ENCODE results near the gene FBN1. TPM values are rescaled to one million over a fixed set of nuclear protein-coding genes. Genes with fewer than 3 reads are reported as not detected.

The FBN1 gene
- total and polyA plus RNA-seq, 10 of the 15 experiments (the other 5 are each of a cell fraction or from before 2014, with no cell fraction given) = 2.2 to 15.3 (median 7.0) TPM

DNA sequence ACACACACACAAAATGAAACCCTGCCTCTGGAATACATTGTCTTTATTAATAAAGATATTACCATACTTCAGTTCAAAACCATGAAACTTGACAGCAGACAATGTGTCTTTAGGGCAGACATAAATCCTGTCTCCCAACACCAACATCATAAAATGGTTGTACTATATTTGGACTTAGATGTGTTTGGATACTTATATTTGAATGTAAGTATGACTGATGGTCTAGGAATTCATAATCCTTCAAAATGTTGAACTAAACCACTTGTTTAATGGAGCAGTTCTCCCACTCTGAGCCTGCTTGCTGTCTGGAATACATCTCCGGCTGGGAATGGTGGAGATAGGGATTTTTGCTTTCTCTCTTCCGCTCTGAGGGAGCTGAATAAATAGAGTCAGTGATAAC is 10.6 kb downstream of the FBN1 start:
- intact Hi-C loops (cut with micrococcal nuclease; ENCODE audit: unreplicated experiment) = no loop called here

More for the DNA sequence above, 10.6 kb downstream of the FBN1 start:
- BruUV-seq (replicated peaks) = no TSS peak
- in situ Hi-C loops (cut with MboI) = no loop called here
- Histone ChIP-seq H3K79me2 (ENCODE audit: control insufficient read depth, insufficient read depth, low read length) (no peaks in the 10 kb centered on the region), H3K4me3 (no peak overlapping the region), H3K4me1 (ENCODE audit: control insufficient read depth, insufficient read depth, low read length) (no peaks in the 10 kb centered on the region), H3K9me3 (replicated peaks; ENCODE audit: control insufficient read depth, insufficient read depth, low read length) (no peaks in the 10 kb centered on the region), H4K20me1 (ENCODE audit: control insufficient read depth, insufficient read depth) (no peaks in the 10 kb centered on the region), H3K27ac (ENCODE audit: control insufficient read depth, insufficient read depth) (no peak overlapping the region), H3K9ac (ENCODE audit: control insufficient read depth, insufficient read depth, low read length) (no peak overlapping the region), H3K36me3 (ENCODE audit: control insufficient read depth in 2 of 2, insufficient read depth in 2 of 2, low read length in 1 of 2) (no peaks in the 10 kb centered on the region), H2AFZ (ENCODE audit: control insufficient read depth, low read depth, low read length) (no peak overlapping the region), H3K27me3 (replicated peaks in 1 of 2; ENCODE audit: control insufficient read depth in 2 of 2, insufficient read depth in 2 of 2, low read length in 1 of 2) (no peaks in the 10 kb centered on the region), H3K4me2 (ENCODE audit: control insufficient read depth, insufficient read depth) (no peak overlapping the region)
- WGBS (ENCODE audit: insufficient coverage, insufficient replicate concordance, low lambda C conversion rate, missing lambda C conversion rate) = 97% methylated on average over 2 of the region's 2 CpGs
- FAIRE-seq (no peak), DNase-seq (ENCODE audit: low read depth, low spot score) (no peak), ATAC-seq (no peak)
- ChIA-PET CTCF (interaction anchor here (1.4 kb wide), 1 partner anchor 16 kb away, joined by 3 read pairs; no protein-coding TSS in a partner anchor), SMC1A (ENCODE audit: uncharacterized antibody, unreplicated experiment) (interaction anchor here (1.4 kb wide), 1 partner anchor 39 kb away, joined by 4 read pairs; no protein-coding TSS in a partner anchor), RAD21 (ENCODE audit: unreplicated experiment) (interaction anchor here (1.3 kb wide), 1 partner anchor 39 kb away, joined by 3 read pairs; no protein-coding TSS in a partner anchor), POLR2A (no interaction called here)
- TF ChIP-seq, protein P1, sequence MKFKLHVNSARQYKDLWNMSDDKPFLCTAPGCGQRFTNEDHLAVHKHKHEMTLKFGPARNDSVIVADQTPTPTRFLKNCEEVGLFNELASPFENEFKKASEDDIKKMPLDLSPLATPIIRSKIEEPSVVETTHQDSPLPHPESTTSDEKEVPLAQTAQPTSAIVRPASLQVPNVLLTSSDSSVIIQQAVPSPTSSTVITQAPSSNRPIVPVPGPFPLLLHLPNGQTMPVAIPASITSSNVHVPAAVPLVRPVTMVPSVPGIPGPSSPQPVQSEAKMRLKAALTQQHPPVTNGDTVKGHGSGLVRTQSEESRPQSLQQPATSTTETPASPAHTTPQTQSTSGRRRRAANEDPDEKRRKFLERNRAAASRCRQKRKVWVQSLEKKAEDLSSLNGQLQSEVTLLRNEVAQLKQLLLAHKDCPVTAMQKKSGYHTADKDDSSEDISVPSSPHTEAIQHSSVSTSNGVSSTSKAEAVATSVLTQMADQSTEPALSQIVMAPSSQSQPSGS (IDR thresholded peaks at IDR 0.05; ENCODE audit: low read length) = no peak
- no peak for TF ChIP-seq ETV6 (conservative IDR thresholded peaks at IDR 0.05 in 1 of 2, IDR thresholded peaks at IDR 0.05 in 1 of 2; ENCODE audit: borderline replicate concordance in 1 of 2, low read depth in 1 of 2)
- TF ChIP-seq RBBP5 (conservative IDR thresholded peaks at IDR 0.05) = no peak
- TF ChIP-seq PAX5 (IDR thresholded peaks at IDR 0.05; ENCODE audit: borderline replicate concordance, low read depth, low read length) = no peak
- TF ChIP-seq PML (IDR thresholded peaks at IDR 0.05; ENCODE audit: low read length) = no peak
- TF ChIP-seq ASH2L (IDR thresholded peaks at IDR 0.05; ENCODE audit: borderline replicate concordance, low read depth) = no peak
- TF ChIP-seq CBX3 (IDR thresholded peaks at IDR 0.05; ENCODE audit: borderline replicate concordance, low read depth) = no peak
- TF ChIP-seq ZNF207 (IDR thresholded peaks at IDR 0.05; ENCODE audit: borderline replicate concordance) = no peak
- no peak for TF ChIP-seq NFYA (IDR thresholded peaks at IDR 0.05; ENCODE audit: borderline replicate concordance, low read depth, low read length)
- no peak for TF ChIP-seq CBX5 (IDR thresholded peaks at IDR 0.05; ENCODE audit: low read depth)
- TF ChIP-seq, protein P2, sequence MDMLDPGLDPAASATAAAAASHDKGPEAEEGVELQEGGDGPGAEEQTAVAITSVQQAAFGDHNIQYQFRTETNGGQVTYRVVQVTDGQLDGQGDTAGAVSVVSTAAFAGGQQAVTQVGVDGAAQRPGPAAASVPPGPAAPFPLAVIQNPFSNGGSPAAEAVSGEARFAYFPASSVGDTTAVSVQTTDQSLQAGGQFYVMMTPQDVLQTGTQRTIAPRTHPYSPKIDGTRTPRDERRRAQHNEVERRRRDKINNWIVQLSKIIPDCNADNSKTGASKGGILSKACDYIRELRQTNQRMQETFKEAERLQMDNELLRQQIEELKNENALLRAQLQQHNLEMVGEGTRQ (IDR thresholded peaks at IDR 0.05; ENCODE audit: borderline replicate concordance, low read depth, low read length) = no peak
- no peak for TF ChIP-seq ZBED1 (IDR thresholded peaks at IDR 0.05; ENCODE audit: borderline replicate concordance)
- no peak for TF ChIP-seq STAT1 (conservative IDR thresholded peaks at IDR 0.05)
- no peak for TF ChIP-seq CREB1 (IDR thresholded peaks at IDR 0.05; ENCODE audit: low read depth)
- no peak for TF ChIP-seq ATF7 (IDR thresholded peaks at IDR 0.05; ENCODE audit: low read depth)
